HG02759 (cell line): ENCODE measurements around the gene CENPP.

Experiments used
- ATAC-seq: cut with Tn5 transposase; IDR thresholded peaks from one replicate; pipeline ENCODE4 v1.9.1; 2021; ENCODE audit warnings: mild to moderate bottlenecking, moderate library complexity; ENCODE audit not compliant: unreplicated experiment

The CENPP gene

DNA sequence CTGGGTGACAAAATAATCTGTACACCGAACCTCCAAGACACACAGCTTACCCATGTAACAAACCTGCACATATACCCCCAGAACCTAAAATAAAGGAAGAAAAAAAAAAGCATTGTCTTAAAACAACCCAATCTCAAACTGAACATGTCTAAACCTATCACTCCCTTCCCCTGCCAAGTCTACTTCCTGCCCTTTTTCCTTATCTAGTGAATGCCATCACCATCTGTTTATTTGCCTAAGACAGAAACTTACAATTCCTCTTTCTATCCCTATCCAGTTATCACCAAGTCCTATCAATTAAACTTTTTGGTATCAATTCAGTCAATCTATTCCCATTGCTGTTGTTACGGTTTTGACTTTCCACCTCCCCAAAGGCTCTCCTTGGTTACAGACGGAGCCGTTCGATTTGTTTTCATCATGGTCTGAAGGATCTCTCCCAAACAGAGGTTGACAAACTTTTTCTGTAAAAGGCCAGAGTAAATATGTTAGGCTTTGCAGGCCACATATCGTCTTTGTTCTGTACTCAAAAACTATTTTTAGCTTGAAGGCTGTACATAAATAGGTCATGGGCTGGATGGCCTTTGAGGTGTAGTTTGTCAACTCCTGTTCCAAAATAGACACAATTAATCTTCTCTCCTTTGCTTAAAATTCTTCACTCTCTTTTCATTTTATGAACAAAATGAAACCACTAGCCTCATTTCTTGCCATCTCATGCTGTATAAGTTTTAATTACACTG, 12.7 kb upstream of the CENPP start:
- ATAC-seq = no peak

DNA sequence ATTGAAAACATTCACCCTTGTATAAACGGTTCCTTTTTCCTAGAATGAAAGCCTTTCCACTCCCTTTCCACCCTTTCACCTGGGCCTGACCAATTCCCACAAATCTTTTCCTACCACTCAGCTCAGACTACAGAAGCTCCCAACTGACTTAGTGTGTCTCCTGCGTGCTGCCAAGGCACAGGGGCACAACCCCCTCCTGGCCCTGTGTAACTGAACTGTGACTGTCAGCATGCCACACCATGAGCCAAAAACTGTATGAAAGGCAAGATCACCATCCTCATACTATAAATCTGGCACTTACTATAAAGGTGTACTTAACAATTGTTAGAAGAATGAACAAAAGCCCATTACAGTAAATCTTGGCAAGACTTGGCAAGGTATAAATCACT, 12.1 kb upstream of the CENPP start:
- no peak for ATAC-seq

DNA sequence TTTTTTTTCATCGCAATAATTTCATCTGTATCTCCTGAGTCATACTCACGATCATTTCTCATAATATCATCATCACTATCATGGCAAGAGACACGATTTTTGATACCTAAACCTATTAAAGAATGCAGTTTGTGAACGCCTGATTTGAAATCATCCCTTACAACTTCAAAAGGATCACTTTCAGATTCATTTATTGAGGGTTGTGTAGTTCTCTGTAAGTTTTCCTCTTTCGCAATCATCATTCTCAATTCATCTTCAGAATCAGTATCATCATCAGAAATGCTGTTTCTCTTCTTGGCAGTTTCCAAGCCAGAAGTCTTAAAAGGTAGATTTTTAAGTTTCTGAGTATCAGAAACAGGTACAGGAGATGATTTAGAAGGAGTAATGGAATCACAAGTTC, 10.3 kb upstream of the CENPP start:
- no peak for ATAC-seq

DNA sequence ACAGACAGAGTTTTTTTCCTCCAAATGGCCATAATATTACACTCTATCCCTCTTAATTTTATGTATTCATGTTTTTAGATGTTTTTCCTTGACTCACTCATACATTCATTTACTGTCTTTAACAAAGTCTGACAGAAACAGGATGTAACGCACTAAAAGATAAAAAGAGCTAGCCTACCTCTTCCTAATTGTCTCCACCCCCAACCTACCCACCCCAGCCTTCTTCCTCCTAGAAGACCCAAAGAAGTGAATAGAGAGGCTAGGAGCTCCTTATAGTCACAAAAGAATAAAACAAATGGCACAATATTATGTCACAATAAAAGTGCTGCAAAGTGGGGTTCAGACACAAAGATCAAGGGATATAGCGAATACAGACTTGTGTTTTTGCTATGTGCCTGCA, 1.3 kb upstream of the CENPP start:
- ATAC-seq = no peak

DNA sequence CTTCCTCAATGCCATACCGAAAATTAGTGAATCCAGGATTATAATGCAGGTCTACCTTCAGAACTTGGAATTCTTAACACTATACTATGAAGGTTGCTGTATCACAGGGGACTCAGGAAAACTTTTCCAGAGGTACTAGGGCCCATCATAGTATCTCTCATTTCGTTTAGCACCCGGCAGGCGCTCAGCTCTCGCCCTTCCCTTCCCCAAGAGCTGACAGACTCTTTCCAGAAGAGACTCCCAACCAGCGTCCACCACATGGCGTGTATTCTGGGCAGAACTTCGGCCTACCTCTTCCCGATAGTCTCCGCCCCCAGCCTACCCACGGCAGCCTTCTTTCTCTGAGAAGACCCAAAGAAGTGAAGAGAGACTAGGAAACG, 874 bp upstream of the CENPP start:
- ATAC-seq = peak; percentile 10

DNA sequence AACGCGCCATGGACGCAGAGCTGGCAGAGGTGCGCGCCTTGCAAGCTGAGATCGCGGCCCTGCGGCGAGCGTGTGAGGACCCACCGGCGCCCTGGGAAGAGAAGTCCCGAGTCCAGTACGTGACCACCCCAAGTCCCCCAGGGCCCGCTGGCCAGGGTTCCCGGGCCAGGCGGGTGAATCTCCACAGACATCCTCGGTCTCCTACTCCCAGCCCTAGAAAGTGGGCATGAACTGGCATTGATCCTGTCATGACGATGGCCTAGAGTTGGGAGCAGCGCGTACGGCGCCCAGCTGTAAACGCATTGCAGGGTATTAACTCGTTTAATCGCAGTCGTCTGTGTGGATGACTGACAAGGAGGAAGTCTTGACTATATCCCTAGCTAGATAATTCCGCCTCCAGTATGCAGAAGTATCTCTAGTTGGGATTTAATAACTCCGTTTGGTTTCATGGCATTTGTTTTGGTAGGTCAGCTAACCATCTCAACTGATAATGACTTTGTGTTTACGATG, 293 bp downstream of the CENPP start:
- no peak for ATAC-seq

DNA sequence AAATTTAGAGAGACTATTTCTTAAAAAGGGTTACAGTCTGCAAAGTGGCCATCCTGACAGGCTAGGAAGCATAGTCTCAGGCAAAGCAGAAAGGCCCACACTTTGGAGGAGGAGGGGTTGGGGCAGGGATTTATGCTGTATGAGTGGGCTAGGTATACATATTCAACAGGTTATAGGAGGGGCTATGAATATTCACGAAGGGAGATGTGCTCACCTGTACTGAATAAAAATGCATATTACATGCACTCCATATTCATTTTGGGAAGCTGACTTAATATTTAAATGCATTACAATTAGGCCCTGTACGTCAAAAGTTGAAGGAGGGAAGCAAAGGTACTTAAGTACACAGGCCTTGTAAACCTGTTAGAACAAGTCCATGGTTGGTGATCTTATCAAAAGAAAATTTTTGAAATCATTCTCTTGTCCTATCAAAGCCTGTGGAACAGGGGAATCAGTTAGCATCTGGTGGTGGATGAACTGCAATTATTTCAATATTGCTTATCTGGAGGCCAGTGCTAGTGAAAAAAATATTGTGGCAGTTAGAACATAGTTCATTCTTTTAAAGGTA, 1.6 kb downstream of the CENPP start:
- no peak for ATAC-seq

DNA sequence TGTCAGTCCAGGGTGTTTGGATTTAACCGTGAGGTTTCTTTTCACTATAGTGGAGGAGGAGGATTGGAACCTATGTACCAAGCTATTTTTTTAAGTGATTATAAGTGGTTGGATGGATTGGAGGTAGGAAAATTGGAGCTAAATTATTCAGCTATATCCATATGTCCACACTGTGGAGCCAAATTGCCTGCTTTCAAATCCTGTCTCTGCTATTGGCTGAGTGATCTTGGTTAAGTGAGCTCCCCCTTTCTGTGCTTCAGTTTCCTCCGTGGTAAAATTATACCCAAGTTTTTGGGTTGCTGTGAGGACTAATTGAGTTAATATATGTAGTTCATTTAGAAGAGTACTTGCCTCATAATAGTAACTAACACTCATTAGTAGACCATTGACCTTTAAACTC, 2.5 kb downstream of the CENPP start:
- ATAC-seq = no peak

DNA sequence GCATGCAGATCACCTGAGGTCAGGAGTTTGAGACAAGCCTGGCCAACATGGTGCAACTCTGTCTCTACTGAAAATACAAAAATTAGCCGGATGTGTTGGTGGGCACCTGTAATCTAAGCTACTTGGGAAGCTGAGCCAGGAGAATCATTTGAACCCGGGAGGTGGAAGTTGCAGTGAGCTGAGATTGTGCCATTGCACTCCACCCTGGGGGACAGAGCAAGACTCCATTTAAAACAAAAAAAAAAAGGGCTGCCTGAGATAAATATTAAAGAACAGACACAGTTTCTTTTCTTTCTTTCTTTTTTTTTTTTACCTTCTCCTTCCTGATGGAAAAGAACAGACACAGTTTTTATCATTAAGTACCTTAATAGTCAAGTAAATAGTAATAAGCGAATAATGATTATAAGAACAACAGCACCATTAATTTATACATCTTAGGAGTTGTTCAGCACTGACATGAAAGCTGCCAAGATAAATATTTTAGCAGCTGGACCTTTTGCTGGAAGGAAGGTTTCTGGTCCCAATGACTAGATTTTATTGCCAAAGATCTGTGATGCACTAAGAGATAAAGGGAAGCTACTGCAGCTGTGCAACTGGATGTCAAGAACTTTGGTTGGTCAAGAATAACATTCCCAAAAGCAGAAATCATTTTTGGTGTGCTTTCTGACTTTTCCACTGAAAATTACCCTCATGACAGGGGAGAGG, 7.0 kb downstream of the CENPP start:
- ATAC-seq = no peak

DNA sequence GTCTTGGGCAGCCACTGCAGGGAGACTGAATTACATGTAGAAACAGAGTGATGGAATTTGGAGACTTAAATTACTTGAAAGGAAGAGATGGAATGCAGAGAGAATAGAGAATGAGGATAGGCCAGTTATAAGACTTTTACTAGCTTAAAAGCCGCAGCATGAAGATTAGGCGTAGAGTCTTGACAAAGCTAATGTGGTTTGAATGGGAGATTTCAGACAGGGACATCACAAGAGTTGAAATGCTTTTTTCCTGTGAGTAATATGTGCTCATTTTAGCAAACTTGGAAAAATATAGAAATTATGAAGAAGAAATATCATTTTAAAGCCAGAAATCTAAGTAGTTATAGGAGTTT, 7.5 kb downstream of the CENPP start:
- ATAC-seq = no peak

DNA sequence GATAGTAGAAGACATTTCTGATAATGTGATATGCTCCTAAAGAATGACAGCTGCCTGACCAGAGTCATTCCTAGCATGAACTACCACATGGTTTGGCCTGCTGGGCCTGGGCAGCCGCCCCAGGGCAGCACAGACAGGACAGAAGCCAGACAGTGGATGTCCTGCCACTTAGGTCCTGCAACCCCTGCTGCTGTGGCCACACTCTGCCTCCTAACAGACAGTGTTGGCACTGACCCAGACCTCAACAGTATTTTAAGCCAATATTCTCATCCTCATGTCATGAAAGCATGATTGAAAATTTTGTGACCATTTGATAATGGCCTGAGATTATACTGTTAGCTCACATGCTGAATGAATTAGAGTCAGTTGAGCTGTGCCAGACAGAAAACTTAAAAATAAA, 15.8 kb downstream of the CENPP start:
- no peak for ATAC-seq

DNA sequence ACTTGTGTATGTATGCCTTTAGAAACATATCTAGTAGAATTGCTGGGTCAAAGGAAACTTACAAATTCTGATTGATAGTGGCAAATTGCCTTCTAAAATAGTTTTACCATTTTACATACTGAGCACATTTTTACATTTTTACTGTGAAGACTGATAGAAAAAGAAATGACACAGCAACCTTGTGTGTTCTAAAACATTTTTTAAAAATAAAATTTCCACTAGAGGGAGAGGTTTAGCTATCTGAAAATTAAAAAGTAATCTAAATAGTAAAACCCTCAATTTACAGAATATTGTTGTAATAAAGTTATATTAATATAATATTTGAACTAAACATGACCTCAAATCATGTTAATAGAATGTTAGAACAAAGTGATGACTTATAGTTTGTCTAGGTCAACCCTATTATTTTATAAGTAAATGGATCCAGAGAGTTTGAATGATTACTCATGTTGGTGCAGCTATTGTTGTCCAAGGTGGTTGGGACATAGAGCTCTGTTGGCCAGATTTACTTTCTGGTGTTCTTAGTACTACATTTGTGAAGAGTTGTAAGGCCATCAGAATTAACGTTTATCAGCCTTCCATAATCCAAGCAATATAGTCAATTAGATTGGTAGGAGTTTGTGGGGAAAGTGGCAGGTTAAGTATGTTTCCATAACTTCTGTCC, 17.2 kb downstream of the CENPP start:
- ATAC-seq = no peak

DNA sequence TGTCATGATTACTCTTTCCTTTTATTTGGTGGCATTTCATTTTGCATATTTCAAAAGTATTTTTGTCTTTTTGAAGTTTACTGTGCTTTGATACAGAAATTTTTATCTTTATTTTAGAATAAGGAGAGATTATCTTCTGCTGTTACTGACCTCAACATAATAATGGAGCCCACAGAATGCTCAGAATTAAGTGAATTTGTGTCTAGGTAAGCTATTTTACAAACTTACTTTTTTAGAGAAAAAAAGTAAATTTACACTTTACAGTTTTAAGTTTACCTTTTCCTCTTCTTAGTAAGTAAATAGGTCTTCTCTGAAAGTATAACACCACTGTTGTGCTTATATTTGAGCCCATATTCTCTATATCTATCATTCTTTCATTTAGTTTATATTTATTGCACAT, 19.8 kb downstream of the CENPP start:
- no peak for ATAC-seq

DNA sequence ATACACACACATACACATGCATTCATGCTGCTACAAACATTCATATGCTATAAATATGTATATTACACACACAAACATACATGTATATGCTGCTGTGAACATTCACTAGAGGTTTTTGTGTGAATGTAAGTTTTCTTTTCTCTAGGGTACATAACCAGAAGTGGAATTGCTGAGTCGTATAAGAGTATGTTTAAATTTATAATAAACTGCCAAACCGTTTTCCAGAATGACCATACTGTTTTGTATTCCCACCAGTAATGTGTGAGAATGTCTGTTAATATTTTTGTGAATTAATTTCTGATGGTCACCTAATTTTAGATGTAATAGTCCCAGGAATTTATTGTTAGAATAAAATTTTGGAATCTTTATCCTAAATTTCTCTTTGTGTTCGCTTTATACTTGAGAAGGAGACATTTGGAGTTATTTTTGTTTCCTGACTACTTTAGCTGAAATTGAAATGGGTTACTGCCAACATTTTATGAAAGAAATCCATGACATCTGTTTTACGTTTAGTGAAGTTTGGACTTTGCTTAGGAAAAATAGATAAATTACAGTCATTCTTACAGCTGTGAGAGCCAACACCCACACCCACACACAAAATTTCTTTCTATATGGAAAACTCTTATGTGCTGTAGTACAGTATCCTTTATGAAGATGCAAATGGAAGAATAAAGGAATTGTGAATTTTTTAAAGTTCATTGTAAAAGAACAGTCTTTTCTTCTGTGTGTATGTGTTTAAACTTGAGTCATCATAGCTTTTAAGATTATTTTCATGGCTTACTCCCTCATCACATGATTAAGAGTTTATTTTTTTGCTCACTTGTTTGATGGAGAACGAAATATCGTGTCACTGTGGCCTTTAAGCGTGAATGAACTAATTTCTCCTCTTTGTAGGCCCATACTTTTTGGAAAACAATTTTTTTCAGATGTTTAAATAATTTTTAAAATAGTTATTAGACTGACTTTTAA, 24.3 kb downstream of the CENPP start:
- ATAC-seq = no peak

DNA sequence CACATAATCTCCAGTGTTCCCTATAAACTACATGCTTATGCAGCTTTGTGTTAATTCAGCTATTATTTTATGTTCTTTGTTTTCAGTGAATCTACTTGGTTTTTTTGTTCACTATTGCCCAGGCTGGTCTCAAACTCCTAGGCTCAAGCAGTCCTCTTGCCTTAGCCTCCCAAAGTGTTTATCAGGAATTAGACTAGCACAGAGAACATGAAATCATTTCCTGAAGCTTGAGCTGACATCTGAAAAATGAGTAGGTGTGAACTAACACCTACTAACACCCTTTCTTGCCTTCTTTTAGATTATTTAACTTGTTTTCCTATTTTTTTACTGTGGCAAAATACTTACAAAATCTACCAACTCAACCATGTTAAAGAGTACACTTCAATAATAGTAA, 25.0 kb downstream of the CENPP start:
- ATAC-seq = no peak

DNA sequence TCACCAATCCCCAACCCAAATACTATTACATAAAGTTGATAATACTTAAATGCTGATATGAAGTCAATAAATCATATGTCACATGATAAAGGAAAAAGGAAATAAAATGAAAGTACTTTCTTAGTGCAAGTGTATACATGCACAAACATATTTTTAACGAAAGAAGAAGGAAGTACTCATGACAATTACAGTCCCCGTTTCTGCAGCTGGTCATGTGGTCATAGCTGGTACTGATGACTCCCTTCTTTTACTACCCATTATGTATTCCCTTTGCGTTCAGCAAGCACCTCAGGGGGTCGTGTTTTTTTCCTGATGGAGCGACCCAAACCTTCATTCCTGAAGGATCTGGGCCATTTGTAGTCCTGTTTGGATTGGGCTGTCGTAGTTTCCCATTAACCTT, 27.3 kb downstream of the CENPP start:
- no peak for ATAC-seq

DNA sequence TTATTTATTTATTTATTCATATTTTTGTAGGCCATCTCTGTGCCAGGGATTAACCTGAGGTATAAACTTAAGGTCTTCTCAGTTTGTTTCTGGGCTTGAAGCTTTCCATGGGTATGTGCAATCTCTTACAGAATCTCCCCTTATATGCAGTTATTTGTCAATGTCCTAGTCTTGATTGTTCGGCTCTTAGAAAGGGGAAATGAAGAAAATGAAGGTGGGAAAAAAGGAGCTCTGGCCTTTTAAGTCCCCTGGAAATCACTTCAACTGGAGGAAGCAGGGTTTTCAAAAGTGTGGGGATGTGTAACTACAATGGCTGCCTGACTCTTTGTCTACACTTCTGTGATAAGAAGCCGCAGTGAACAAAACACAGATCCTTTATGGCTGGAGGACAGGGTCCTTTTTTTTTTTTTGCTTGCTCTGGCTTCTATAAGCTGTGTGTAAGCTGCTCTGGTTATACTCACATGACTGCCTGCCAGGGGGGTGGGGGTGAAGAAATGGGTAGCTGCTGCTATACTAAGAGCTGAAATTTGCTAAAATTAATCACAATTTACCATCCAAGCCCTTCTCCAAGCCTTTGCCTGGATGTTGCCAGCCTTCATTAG, 33.7 kb downstream of the CENPP start:
- no peak for ATAC-seq

DNA sequence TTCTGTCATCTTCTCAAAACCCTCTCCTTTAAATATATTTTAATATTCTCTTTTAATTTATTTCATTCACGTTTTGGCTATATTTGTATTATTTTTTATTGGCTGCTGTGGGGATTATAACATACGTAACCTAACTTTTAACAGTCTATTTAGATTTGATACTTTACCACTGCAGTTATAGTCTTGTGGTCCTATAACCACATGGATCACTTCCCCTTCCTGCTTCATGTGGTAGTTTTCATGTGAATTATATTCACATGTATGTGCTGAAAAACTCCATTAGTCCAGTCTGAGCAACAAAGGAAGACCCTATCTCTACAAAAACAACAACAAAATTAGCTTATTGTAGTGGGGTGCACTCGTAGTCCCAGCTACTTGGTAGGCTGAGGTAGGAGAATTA, 34.3 kb downstream of the CENPP start:
- ATAC-seq = no peak

DNA sequence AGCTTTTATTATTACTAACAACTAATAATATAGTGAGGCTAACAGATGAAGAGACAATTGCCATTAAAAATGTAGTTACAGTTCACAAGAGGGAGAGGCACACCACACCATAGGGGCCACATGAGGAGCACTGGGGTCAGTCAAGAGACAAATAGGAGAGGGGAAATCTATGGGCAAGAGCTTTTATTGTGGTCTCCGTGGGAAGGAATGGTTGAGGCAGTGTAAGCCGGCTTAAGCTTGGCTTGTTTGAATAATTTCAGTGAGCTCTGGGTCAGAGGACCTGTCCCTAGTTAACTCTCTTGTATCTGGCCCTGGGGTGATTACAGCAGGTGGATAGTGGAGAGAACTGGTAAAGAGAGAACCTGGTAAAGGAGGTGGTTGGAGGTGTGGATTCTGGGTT, 43.3 kb downstream of the CENPP start:
- ATAC-seq = no peak

DNA sequence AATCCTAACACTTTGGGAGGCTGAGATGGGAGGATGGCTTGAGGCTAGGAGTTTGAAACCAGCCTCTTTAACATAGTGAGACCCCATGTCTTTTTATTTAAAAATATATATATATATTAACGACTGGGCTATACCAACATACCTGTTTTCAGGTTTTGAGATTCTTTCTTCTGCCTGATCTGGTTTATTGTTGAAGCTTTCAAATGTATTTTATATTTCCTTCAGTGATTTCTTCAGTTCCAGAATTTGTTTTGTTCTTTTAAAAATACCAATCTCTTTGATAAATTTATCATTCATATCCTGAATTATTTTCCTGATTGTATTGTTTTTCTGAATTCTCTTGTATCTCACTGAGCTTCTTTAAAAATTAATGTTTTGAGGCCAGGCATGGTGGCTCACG, 47.4 kb downstream of the CENPP start:
- no peak for ATAC-seq
